GM19193 (cell line): ENCODE results near the gene RAB3C.

Experiments
- POLR2A ChIP-seq: IDR thresholded peaks from 4 replicates; pipeline ENCODE4 v1.6.1; 2011; ENCODE audit not compliant: insufficient read depth, insufficient read length; ENCODE audit errors: extremely low read depth

The RAB3C gene

DNA sequence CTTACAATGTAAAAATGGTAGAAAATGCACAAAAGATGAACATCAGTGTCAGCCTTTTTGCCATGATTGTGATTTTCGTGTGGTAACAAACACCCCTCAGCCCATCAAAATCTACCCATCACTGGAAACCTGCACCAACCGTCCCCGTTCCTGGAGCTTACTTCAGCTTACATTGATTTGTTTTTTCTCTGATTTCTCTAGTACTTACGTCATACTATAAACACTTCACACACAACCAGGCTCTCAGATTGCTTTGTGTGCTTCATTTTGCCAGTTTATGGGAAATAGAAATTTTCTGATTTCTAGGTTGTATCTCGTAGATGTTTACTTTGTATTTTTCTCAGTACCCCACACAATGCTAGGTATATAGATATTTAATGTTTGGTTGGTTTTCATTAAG, 129.1 kb downstream of the RAB3C start:
- TF ChIP-seq POLR2A, result no peak

DNA sequence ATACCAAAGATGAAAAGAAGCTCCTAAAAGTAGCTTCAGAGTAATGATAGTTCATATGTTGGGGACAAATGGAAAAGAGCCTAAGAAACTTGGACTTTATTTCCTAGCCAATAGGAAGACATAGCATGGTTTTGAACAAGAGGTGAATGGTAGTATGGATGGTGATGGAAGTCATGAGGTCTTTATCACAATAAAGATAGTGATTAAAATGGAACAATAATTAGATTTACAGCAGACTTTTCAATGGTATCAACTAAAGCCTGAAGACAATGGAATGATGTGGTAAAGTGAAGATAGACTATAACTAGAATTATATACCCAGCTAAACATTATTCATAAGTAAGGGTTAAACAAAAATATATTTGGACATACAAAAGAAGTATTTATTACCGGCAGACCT, 131.2 kb downstream of the RAB3C start:
- no peak for TF ChIP-seq POLR2A

DNA sequence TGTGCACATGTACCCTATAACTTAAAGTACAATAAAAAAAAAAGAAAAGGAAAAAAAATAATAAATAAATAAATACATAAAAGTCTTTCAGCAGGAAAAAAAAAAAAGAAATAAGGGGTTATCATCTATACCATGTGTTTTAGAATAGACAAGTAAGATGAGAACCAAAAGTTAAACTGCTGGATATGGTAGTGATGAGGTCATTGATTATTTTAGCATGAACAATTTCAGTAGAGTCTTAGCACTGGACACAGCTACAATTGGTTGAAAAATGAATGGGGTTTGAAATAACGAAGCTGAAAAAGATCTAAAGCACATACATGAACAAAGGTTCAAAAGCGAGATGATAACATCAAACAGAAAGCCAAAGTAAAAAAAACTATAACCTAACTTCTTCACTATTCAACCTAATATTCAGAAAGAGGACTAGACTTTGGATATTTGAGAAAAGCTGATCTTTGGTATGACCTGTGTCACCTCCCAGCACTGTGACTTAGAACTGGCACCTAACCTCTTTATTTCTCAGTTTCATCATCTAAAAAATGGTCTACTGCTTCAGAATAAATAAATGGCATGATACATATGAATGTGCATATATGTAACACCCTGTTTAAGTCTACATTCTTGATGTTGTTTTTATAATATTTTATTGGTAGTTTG, 133.3 kb downstream of the RAB3C start:
- no peak for TF ChIP-seq POLR2A

DNA sequence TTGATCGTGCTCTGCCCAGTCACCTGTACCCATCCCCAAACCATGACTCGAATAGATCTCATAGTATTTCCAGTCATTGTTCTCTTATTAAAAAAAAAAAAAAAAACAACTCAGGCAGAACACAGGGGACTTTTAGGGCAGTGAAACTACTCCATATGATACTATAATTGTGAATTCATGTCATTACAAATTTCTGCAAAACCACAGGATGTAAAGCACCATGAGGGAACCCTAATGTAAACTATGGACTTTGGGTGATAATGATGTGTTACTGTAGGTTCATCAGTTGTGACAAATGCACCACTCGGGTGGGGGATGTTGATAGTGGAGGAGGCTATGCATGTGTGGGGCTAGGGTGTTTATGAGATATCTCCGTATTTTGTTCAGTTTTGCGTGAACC, 133.8 kb downstream of the RAB3C start:
- TF ChIP-seq POLR2A, result no peak

DNA sequence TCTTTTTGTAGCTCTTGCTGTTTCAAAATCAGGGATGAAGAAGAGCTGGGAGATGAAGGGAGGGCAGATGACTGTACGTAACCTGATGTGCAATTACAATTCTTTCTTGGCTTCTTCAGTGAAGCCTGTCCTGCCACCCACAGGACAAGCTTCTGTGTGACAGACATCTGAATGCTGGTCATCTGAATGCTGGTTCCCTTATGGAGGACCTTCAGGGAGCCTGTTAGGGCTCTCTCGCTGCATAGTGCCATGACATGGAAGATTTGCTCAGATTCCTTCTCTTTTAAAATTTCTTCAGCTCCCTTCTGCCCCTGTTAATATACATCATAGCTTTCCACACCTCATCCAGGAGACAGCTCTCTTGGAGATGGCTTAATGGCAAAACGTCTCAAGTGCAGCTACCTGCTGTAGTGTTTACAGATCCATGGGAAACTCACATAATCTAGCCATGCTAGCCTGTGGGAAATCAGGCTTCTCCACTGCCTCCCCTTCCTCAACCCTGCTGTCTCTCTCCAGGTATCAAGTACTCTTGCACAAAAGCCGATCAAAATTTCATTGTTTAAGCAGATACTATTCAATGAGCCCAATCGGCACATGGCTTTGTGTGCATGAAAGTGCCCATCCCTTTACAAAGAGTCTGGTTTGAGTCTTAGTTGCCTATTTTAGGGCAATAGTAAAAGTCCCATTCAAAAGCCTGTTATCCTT, 134.6 kb downstream of the RAB3C start:
- TF ChIP-seq POLR2A, result no peak

DNA sequence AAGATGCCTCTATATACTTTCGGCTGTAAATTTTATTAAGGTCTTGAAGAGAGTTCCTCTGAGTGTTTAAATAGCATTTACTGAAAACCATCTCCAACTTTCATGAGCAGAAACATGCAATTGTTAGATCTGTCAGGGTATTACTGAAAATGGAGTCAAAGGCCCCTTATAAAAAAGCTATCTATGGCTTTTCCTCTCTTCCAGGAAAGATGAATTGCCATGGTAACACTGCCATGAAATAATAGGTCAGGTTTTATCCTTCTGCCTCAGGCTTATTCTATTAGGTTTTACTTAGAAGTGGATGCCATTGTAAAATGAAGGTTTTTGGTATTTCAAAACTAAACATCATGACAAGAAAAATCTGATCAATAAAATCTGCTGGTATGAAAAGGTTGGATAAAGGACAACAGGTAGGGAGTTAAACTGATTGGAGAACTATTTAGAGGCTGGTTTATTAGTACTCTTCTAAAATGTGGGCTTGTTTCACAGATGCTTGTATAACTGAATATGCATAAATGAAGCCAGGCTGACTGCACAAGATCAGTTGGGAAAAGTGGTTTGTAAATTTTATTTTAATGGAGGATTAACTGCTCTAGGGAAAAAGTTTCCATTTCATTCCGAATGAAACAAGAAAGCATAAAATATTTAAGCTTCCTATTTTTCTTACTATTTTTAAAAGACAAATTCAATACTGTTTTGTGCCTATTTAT, 135.5 kb downstream of the RAB3C start:
- TF ChIP-seq POLR2A, result no peak

DNA sequence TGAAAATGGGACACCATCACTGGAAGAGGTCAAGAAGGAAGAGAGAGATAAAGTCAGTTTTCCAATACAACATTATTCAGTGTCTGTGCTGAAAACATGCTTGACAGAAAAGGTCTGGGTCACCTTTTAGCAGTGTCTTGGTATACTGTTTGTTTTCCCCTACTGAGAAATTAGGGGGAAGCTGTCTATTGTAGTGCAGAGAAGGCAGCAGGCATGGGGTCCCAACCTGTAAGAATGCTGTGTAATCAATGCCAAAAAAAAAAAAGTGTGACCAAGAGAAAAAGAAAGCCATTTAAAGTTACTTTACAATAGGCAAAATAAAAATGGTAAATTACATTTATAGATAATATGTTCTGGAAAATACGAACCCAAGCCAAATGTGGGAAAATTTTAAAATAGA, 139.3 kb downstream of the RAB3C start:
- TF ChIP-seq POLR2A, result no peak

DNA sequence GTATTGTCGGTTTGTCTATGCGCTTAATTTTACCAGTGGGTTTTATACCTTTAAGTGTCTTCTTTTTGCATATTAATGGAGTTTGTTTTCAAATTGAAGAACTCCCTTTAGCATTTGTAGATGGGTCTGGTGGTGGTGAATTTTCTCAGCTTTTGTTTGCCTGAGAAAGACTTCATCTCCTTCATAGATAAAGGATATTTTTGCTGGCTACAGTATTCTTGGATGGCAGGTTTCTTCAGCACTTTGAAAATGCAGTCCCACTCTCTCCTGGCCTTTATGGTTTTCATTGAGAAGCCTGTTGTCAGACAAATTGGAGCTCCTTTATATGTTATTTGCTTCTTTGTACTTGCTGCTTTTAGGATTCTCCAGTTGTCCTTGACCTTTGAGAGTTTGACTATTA, 142.1 kb downstream of the RAB3C start:
- no peak for TF ChIP-seq POLR2A

DNA sequence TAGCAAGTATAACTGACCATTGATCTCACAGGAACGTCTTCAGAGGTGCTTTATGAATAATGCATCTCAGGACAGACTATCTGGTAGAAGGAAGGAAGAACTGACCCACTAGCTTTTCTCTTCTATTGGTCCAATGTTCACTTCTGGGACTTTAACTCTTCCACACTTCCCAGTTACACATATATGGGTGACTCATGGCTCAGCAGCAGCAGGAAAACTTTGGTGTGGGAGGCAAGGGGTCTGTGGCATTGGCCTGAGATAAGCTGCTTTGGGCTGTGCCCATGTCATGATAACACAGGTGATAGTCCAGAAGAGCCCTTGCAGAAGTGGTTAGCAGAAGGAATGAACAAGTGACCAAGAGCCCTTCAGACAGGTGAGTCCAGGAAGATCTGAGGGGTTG, 148.8 kb downstream of the RAB3C start:
- no peak for TF ChIP-seq POLR2A

DNA sequence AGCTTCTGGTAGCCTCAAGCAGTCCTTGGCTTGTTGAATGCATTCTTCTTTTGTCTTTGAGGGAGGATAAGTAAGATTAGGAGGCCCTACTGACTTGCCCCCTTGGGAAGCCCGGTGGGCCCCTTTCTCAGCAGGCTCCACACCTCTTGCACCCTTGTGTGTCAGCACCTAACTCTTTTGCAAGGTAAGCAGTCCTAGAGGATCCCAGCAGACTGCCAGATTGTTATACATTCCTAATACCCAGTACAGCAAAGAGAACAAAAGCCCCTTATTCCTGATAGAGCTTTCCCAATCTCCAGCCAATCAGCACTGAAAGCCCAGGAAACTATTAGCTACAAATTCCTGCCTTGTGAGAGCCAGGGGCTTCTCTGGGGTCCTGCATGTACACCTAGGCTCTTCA, 152.8 kb downstream of the RAB3C start:
- TF ChIP-seq POLR2A, result no peak

DNA sequence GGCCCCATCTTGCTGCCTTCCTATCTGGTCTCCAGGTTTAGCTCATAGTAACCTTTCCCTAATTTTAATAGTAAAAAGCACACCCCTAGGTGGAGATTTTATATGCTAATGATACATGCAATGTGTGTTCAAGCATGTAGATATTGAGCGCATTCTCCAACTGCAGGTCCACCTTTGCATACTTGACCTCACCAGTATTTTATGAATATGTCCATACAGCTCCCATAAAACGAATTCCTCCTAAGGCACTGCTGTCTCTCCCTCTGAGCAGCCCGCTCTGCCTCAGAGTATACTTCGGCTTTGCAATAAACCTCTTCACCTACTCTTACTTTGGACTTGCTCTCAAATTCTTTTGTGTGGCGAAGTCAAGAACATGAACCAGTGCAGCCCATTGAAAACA, 153.3 kb downstream of the RAB3C start:
- no peak for TF ChIP-seq POLR2A

DNA sequence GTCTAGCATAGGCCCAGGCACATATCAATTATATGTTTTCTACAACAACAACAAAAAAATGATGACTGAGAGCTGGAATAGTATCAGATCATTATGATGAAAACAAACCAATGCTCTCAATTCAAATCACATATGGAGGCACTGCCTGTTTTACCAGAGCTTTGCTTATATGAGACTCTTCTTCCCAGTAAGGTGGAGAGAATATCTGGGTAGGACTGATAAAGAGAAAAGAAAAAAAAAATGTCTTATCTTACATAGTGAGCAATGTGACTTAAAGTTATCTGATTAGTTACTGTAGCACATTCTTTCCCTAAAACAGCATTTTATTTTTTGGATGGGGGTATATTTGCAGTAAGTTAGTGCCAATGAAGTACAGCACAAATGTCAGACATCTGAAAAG, 154.8 kb downstream of the RAB3C start:
- no peak for TF ChIP-seq POLR2A

DNA sequence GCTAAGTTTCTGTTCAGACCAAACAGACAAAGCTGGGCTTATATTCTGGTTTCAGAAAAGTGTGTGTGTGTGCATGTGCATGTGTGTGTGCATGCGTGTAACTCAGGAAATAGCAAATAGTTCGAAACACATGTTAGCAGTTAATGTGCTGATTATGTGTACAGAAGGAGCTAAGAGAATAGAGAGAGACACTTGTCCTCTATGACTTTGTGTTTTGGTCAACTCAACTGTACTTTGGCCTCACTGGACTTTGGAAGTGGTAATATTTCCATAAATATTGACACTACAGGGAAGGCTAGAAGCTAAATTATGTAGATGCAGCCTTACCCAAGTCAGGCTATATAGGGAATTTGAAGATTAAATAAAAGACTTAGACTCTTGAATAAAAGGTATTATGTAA, 155.5 kb downstream of the RAB3C start:
- TF ChIP-seq POLR2A, result no peak

DNA sequence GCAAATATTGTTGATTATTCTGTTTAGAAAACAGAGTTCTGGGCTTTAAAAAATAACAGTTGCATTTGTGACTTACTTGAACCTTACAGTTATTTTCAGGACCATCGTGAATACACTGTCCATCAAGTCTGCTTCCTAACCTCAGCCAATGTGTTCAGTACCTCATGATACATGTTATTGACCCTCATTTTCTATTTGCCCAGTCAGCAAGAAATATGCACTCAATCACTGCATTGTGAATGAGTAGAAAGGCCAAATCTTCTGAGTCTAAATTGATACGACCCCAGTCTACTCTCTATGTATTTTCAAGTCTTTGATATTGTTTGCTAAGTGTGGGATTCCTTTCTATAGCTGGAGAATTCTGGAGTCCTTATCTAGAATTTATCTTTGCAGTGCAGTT, 156.2 kb downstream of the RAB3C start:
- no peak for TF ChIP-seq POLR2A

DNA sequence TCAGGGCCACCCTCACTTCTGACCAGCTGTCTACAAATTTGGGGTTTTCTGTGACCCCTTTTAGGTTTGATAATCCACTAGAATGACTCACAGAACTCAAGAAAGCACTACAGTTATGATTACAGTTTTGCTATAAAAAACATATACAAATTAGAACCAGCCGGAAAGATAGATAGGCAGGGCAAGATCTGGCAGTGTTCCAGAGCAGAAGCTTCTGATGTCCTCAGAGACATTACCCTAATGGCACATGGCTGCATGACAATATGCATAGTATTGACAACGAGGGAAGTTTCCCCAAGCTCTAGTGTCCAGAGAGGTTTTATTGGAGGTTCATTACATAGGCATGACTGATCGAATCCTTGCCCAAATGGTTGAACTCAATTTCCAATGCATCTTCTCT, 158.1 kb downstream of the RAB3C start:
- no peak for TF ChIP-seq POLR2A

DNA sequence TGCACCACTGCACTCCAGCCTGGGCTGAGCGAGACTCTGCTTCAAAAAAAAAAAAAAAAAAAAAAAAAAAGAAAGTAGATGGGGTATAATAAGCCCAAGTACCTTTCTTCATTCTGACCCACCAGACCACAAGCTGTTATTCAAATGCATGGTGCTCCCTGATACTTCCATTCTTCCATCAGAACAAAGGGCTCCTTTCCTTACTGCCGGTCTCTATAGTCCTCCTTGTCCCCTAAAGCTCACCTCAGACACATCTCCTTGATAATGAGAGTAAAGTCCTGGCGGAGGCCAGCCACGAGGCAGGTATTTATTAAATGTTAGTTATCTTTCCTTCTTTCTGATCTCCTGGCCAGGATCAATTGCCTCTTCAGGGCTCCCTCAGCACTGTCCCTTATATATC, 162.5 kb downstream of the RAB3C start:
- TF ChIP-seq POLR2A, result no peak
